Right atrium auricular region (tissue), 2 donors: ENCODE data around the gene RAB1B. TPM values are rescaled to one million over a fixed set of nuclear protein-coding genes. Genes with fewer than 3 reads are reported as not detected.
"Not testable (repeated sequence)": the region's sequence is repeated elsewhere in the genome, so short reads cannot be mapped to it uniquely, and the experiment has no call there.

Source experiments
- DNase-seq: peaks from one replicate; pipeline ENCODE4 v3.0.0-alpha.2; 2019; ENCODE audit warnings: low spot score
- H3K27ac ChIP-seq, 2 donors: fragments of 200-600 bp; sonication (generic); 1 replicate in 1 of 2; 2 replicates in 1 of 2; pipeline ENCODE4 v1.5.1; 2016 to 2019
- H3K27me3 ChIP-seq, 2 donors: fragments of 200-600 bp; sonication (generic); one replicate each; pipeline versions ENCODE4 v1.5.1 to v1.6.0; 2017 to 2019
- H3K36me3 ChIP-seq: fragments of 200-600 bp; sonication (generic); one replicate; pipeline ENCODE4 v1.5.1; 2016
- H3K4me1 ChIP-seq, 2 donors: fragments of 200-600 bp; sonication (generic); one replicate each; pipeline versions ENCODE4 v1.5.1 to v1.6.0; 2017 to 2019
- H3K4me3 ChIP-seq, 2 donors: fragments of 200-600 bp; sonication (generic); 1 replicate in 1 of 2; 2 replicates in 1 of 2; pipeline ENCODE4 v1.5.1; 2017 to 2019; ENCODE audit warnings: mild to moderate bottlenecking in 1 of 2, moderate library complexity in 1 of 2
- H3K9me3 ChIP-seq, 2 donors: fragments of 200-600 bp; sonication (generic); one replicate each; pipeline ENCODE4 v1.5.1; 2019
- total RNA-seq, 2 donors: library from RNA; depleted of rRNA; stranded (reverse); fragments of >200 nt; gene quantifications; one replicate each; pipeline ENCODE4 v1.1.0, GENCODE V29; 2016
- TF ChIP-seq, protein P1 (sequence below), 2 donors: fragments of 200-600 bp; sonication (generic); IDR thresholded peaks; one replicate each; pipeline ENCODE4 v1.5.1; 2019; ENCODE audit warnings: antibody characterized with exemption in 2 of 2

The RAB1B gene
- total RNA-seq, 2 donors from 2014 or later: 95.6 to 115 TPM

DNA sequence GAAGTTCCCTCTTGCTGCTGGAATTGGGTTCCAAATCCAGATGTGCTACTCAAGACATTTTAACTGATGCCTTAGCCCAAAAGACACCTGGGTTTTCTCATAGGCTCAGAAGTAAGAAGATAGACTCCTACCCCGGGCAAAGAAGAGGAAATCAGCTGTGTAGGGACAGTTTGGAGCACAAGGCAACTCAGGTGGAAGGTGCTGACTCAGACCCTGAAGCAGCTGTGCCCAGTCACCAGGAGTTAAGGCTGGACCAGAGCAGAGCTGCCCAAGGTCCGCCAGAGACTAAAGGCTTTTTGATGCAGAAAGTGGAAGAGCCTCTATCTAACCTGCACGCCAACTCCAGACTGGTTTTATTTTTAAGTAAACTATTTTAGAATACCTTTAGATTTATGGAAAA lies 20.6 kb upstream of the RAB1B start:
- H3K4me1 ChIP-seq: peaks cover 0 to 4% of the 10 kb centered on the region in 2 donors
- H3K36me3 ChIP-seq: peaks cover 16% of the 10 kb centered on the region
- no peak for DNase-seq
- no peak overlapping the region for H3K27ac ChIP-seq
- no peak overlapping the region for H3K4me3 ChIP-seq
- H3K9me3 ChIP-seq: no peaks in the 10 kb centered on the region
- TF ChIP-seq, protein P1, sequence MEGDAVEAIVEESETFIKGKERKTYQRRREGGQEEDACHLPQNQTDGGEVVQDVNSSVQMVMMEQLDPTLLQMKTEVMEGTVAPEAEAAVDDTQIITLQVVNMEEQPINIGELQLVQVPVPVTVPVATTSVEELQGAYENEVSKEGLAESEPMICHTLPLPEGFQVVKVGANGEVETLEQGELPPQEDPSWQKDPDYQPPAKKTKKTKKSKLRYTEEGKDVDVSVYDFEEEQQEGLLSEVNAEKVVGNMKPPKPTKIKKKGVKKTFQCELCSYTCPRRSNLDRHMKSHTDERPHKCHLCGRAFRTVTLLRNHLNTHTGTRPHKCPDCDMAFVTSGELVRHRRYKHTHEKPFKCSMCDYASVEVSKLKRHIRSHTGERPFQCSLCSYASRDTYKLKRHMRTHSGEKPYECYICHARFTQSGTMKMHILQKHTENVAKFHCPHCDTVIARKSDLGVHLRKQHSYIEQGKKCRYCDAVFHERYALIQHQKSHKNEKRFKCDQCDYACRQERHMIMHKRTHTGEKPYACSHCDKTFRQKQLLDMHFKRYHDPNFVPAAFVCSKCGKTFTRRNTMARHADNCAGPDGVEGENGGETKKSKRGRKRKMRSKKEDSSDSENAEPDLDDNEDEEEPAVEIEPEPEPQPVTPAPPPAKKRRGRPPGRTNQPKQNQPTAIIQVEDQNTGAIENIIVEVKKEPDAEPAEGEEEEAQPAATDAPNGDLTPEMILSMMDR (IDR thresholded peaks at IDR 0.05): no peak
- H3K27me3 ChIP-seq: no peaks in the 10 kb centered on the region

- no peak for DNase-seq
- Histone ChIP-seq H3K27me3 (no peaks in the 10 kb centered on the region), H3K27ac (no peak overlapping the region), H3K4me1 (peaks cover 0 to 12% of the 10 kb centered on the region in 2 donors), H3K36me3 (peaks cover 16% of the 10 kb centered on the region), H3K9me3 (no peaks in the 10 kb centered on the region), H3K4me3 (no peak overlapping the region)
- TF ChIP-seq, protein P1 (IDR thresholded peaks at IDR 0.05): no peak
Observed at GRCh38 chr11:66248903-66249302, 19.5 kb upstream of the RAB1B start.

- no peak overlapping the region for H3K27ac ChIP-seq
- peaks cover 6% of the 10 kb centered on the region for H3K36me3 ChIP-seq
- H3K4me3 ChIP-seq: no peak overlapping the region
- peaks cover 0 to 20% of the 10 kb centered on the region in 2 donors for H3K4me1 ChIP-seq
- no peak for DNase-seq
- TF ChIP-seq, protein P1 (IDR thresholded peaks at IDR 0.05): no peak
- H3K9me3 ChIP-seq: no peaks in the 10 kb centered on the region
- H3K27me3 ChIP-seq: no peaks in the 10 kb centered on the region
Observed at GRCh38 chr11:66251809-66252208, 16.6 kb upstream of the RAB1B start.

- H3K9me3 ChIP-seq, H3K4me3 ChIP-seq, DNase-seq, H3K36me3 ChIP-seq, H3K27me3 ChIP-seq, H3K27ac ChIP-seq: not testable (repeated sequence)
- H3K4me1 ChIP-seq: peaks cover 0 to 25% of the 10 kb centered on the region in 2 donors
Observed at GRCh38 chr11:66253081-66253480, 15.4 kb upstream of the RAB1B start.

- peaks cover 25% of the 10 kb centered on the region for H3K36me3 ChIP-seq
- H3K4me1 ChIP-seq: peaks cover 0 to 29% of the 10 kb centered on the region in 2 donors
- peak overlapping the region; percentile 83 to 87 for H3K27ac ChIP-seq
- TF ChIP-seq, protein P1 (IDR thresholded peaks at IDR 0.05): peak in 1 of 2 donors; percentile 16
- H3K9me3 ChIP-seq: no peaks in the 10 kb centered on the region
- peak overlapping the region; percentile 90 to 100 for H3K4me3 ChIP-seq
- DNase-seq: no peak
- no peaks in the 10 kb centered on the region for H3K27me3 ChIP-seq
Observed at GRCh38 chr11:66258473-66258893, 10.0 kb upstream of the RAB1B start.

DNA sequence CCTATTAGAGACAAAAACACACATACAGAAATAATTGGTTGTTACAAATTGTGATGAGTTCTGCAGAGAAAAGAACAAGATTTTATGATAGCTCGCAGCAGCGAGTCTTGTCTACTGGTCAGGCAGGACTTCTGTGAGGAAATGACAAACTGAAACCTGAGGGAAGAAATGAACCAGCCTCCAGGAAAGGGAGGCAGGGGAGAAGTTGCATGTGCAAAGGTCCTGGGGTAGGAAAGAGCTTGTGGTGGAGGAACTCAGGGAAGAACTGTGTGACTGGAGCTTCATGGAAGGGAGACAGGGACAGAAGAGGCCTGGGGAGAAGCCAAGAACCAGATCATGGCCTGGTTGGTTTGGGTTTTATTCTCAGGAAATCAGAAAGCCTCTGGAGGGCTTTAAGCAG lies 9.2 kb upstream of the RAB1B start:
- no peak for DNase-seq
- Histone ChIP-seq H3K27me3 (no peaks in the 10 kb centered on the region), H3K9me3 (no peaks in the 10 kb centered on the region), H3K27ac (no peak overlapping the region), H3K4me3 (no peak overlapping the region), H3K4me1 (peaks cover 0 to 26% of the 10 kb centered on the region in 2 donors), H3K36me3 (peaks cover 25% of the 10 kb centered on the region)
- TF ChIP-seq, protein P1 (IDR thresholded peaks at IDR 0.05): no peak
